Urinary bladder (tissue), 4 donors: Measurements from ENCODE around the gene ATP8B4. TPM values are rescaled to one million over a fixed set of nuclear protein-coding genes. Genes with fewer than 3 reads are reported as not detected.

Source experiments
- DNase-seq: peaks from one replicate; pipeline ENCODE4 v3.0.0-alpha.2; 2015; ENCODE audit errors: extremely low spot score
- H3K27ac ChIP-seq: one replicate; pipeline ENCODE4 v1.5.1; 2013; ENCODE audit warnings: low read depth, mild to moderate bottlenecking, moderate library complexity
- H3K36me3 ChIP-seq: one replicate; pipeline ENCODE4 v1.6.1; 2013; ENCODE audit warnings: mild to moderate bottlenecking, moderate library complexity; ENCODE audit not compliant: insufficient read depth
- H3K4me1 ChIP-seq: one replicate; pipeline ENCODE4 v1.6.1; 2013; ENCODE audit warnings: mild to moderate bottlenecking, moderate library complexity; ENCODE audit not compliant: insufficient read depth
- H3K4me3 ChIP-seq: one replicate; pipeline ENCODE4 v1.5.1; 2013; ENCODE audit warnings: low read depth, low read length
- WGBS: extraction: QIAGEN DNeasy Blood & Tissue Kit; methylation state at CpG from one replicate; pipeline ENCODE4 v1.1.7; 2013; 5-methylcytosine and 5-hydroxymethylcytosine counted together
- polyA plus RNA-seq: library from polyadenylated mRNA; stranded (reverse); fragments of 200-250 nt; gene quantifications from one replicate; pipeline ENCODE4 v1.2.3, GENCODE V29; 2013
- total RNA-seq: library from RNA; depleted of rRNA; stranded (reverse); fragments of >200 nt; gene quantifications from one replicate; pipeline ENCODE4 v1.2.3, GENCODE V29; 2014
- donor health status: healthy with polysubstance abuse.
- donor health status: healthy.

The ATP8B4 gene
- total and polyA plus RNA-seq, 2 donors = 6.6 to 24.3 TPM

DNA sequence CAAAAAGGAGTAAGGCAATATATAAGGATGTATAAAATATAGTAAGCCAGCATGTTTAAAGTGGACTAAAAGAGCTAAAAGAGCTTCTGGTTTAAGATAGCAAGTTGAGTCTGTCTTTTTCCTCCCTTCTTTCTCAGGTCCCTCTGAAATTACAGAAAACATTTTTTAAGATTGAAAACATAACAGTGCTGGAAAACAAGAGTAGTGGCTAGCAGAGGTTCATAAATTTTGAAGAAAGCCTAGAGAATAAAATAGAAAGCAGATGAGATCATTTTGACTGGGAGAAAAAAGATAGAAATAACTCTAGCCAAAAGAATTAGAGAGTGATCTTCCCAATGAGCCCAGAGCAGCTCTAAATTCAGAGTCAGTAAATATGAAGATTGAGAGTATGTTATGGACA lies 41.9 kb downstream of the ATP8B4 start:
- Histone ChIP-seq H3K36me3 (no peaks in the 10 kb centered on the region), H3K4me3 (no peak overlapping the region), H3K27ac (no peak overlapping the region), H3K4me1 (no peaks in the 10 kb centered on the region)
- DNase-seq = no peak

DNA sequence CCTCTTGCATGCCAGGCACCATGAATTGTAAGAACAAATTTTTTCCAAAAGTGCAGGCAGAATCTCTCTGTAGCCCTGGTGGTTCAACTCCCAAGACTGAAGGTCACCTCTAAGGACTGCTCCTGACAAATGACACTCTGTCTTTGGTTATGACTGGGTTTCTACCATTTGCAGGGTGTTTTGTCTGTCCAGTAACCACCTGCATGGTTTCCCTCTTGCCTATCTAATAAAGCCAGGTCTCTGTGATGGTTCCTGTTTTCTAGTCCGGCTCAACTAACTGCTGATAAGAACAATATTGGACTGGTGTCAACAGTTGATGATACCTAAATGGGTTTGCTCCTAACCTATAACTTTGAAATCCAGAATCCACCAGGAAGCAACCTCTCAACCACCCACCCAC lies 43.7 kb downstream of the ATP8B4 start:
- no peak overlapping the region for H3K4me3 ChIP-seq
- H3K4me1 ChIP-seq = no peaks in the 10 kb centered on the region
- no peak overlapping the region for H3K27ac ChIP-seq
- no peaks in the 10 kb centered on the region for H3K36me3 ChIP-seq
- DNase-seq = no peak
- 87% methylated on average over 1 of the region's 1 CpG for WGBS

DNA sequence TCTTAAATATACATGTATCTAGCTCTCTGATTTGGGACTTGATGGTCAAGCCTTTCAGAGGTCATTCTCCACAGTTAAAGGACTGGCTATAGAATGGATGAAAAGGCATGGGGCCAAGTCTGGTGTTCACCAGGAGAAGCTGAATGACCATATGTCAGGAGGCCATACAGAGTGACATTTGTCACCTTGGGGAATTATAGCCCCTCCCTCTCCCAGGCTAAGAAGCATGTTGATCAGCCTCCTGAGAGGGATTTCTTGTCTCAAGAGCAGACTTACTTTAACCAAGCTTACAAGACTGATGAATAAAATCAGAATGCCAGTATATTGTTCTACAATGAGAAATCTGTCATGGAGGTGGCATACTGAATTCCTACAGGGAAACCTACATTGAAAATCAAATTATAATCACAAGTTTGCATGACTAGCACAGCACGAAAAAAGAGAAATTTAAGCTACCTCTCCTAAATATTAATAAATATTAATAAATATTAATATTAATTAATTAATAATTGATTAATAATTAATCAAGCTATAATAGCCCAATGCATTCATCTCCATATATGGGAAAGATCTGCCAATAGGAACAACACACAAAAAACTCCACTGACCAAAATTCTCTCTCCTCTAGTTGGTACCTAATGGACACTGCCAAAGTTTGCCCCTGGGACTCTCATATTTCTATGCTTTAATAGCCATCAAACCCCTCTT lies 47.3 kb downstream of the ATP8B4 start:
- H3K4me1 ChIP-seq = no peaks in the 10 kb centered on the region
- WGBS = 96% methylated on average over 1 of the region's 1 CpG
- H3K27ac ChIP-seq = no peak overlapping the region
- DNase-seq = no peak
- H3K4me3 ChIP-seq = no peak overlapping the region
- H3K36me3 ChIP-seq = no peaks in the 10 kb centered on the region

DNA sequence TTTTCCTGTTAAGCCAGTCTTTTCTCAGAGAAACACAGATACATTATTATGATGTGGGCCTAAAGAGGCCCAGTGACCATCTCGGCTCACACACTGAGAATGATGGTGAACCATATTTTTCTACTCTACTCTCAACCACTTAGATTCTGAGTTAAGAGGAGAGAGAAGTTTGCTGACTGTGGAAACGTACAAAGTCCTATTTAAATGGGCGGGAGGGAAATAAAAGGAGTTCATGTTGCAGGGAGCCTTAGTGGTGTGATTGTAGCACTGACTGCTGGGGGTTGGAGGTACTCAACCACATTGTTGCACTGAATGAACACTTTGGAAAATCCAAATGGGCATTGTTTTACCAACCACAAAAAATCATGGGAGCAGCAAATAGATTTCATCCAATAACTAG lies 51.0 kb downstream of the ATP8B4 start:
- DNase-seq = no peak
- Histone ChIP-seq H3K27ac (no peak overlapping the region), H3K4me3 (no peak overlapping the region), H3K4me1 (no peaks in the 10 kb centered on the region), H3K36me3 (no peaks in the 10 kb centered on the region)
- WGBS = 89% methylated on average over 3 of the region's 3 CpGs

DNA sequence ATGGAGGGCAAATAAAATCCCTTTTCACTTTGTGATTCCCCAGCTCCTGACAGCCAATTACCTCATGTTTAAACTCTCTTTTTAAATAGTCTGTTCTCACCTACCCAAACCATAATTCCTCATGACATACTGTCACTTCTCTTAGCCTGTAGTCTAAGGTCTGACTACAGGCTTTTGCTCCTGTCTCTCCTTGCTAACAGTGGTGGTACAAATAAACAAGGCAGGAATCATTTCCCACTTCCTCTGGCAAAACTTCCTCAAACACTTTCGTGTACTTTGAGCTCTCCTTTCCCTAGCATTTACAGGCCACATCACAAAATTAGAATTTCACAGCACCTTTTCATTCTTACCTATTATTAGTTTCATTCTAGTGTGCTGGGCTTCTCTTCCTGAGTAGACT lies 51.8 kb downstream of the ATP8B4 start:
- Histone ChIP-seq H3K27ac (no peak overlapping the region), H3K4me3 (no peak overlapping the region), H3K36me3 (no peaks in the 10 kb centered on the region), H3K4me1 (no peaks in the 10 kb centered on the region)
- WGBS = 58% methylated on average over 1 of the region's 1 CpG
- DNase-seq = no peak

DNA sequence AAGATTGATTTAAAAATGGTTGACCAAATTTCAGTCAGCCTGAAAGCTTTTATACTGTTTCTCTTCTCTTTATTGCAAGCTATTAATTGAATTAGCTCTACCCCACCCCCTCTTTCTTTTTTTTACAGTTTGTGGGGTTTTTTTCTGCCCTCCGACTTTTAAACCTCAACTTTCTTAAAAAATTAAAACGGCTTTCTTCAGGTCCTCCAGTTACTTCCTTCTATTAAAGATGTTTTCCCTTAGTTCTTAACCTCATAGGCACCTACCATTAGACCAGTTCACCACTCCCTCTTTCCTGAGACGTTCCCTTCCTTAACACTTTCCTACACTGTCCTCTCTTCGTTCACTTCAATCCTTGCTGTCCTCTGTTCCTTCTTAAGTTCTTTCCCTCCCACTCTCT lies 52.4 kb downstream of the ATP8B4 start:
- WGBS = 79% methylated on average over 4 of the region's 4 CpGs
- Histone ChIP-seq H3K4me3 (no peak overlapping the region), H3K27ac (no peak overlapping the region), H3K36me3 (no peaks in the 10 kb centered on the region), H3K4me1 (no peaks in the 10 kb centered on the region)
- no peak for DNase-seq

DNA sequence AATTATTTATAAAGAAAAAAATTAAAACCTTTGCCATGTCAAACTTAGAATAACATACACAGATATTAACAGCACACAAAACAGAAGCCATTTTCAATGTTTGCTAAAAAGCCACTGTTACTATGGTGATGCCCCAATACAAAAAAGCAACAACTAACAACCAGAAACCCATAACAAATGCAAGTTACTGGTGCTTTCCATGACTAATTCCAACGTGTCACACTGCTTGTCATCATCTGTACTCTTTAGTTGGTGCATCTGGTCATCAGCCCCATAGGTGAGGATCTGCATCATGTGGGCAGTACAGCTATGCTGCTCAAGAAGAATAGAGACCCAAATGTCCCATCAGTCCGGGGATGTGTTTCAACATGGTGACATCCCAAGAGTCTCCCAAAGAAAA lies 52.8 kb downstream of the ATP8B4 start:
- H3K27ac ChIP-seq = no peak overlapping the region
- H3K4me1 ChIP-seq = no peaks in the 10 kb centered on the region
- 54% methylated on average over 2 of the region's 2 CpGs for WGBS

DNA sequence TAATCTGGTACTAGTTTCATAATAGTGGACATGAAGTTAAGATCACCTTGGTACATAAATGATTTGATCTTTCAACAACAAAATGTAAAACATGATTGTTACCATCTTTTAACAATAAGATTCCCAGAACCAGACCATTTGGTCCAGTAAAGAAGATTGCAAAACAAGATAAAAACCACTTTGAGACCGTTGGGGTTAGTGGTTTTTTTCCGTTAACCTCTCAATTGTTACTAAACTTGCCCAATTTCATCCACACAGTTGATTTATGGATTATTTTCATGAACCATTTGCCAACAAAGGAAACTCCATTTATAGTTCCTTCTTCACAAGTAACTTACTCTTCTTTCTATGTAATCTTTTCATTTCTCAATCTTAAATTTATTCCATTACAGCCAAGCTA lies 53.8 kb downstream of the ATP8B4 start:
- Histone ChIP-seq H3K27ac (no peak overlapping the region), H3K4me3 (no peak overlapping the region), H3K4me1 (no peaks in the 10 kb centered on the region), H3K36me3 (no peaks in the 10 kb centered on the region)
- 58% methylated on average over 2 of the region's 2 CpGs for WGBS
- DNase-seq = no peak

More for the DNA sequence above, 52.8 kb downstream of the ATP8B4 start:
- Histone ChIP-seq H3K4me3 (no peak overlapping the region), H3K36me3 (no peaks in the 10 kb centered on the region)
- DNase-seq = no peak

DNA sequence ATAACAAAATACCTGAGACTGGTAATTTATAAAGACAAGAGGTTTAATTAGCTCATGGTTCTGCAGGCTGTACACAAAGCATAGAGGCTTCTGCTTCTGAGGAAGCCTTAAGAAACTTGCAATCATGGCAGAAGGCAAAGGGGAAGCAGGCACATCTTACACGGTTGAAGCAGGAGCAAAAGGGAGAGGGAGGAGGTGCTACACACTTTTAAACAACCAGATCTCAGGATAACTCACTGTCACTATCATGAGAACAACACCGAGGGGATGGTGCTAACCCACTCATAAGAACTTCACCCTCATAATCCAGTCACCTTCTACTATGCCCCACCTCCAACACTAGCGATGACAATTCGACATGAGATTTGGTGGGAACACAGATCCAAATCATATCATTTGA lies 54.4 kb downstream of the ATP8B4 start:
- Histone ChIP-seq H3K36me3 (no peaks in the 10 kb centered on the region), H3K27ac (no peak overlapping the region), H3K4me3 (no peak overlapping the region), H3K4me1 (no peaks in the 10 kb centered on the region)
- 66% methylated on average over 4 of the region's 4 CpGs for WGBS
- DNase-seq = no peak

DNA sequence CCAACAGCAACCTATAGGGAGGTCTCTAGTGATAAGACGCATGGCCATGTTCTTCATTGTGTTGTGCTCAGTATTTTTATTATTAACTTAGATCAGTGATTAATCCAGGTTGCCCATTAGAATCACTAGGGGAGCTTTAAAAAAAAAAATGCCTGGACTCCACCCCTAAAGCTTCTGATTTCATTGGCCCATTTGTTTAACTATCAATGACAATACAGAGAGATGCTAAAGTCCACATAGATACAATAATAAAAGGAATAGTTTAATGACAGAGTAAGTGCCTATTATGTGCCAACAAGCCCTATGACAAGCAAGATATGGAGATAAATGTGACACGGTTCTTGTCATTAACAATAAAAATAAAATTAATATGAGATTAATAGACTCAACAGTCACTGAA lies 55.8 kb downstream of the ATP8B4 start:
- H3K27ac ChIP-seq = no peak overlapping the region
- H3K4me1 ChIP-seq = no peaks in the 10 kb centered on the region
- H3K4me3 ChIP-seq = no peak overlapping the region
- WGBS = 84% methylated on average over 2 of the region's 2 CpGs
- no peaks in the 10 kb centered on the region for H3K36me3 ChIP-seq
- no peak for DNase-seq

DNA sequence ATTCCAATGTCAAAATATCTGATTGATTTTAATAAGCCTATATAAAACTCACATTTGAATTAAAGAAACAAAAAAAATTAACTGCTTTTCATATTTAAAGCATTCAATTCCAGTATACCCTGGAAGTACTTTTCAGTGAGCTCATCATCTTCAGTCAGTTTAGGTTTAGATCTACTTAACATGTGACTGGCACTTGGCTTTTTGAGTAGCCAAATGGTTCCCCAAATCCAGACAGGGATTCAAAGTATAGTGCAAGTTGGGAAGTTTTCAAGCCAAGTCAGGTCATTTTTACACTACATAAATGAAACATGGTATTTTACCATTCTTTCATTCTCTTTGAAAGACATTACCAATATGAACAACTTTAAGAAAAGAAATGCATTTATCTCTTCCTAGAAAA lies 57.5 kb downstream of the ATP8B4 start:
- no peak for DNase-seq
- no peaks in the 10 kb centered on the region for H3K4me1 ChIP-seq
- H3K36me3 ChIP-seq = no peaks in the 10 kb centered on the region
- H3K27ac ChIP-seq = no peak overlapping the region
- no peak overlapping the region for H3K4me3 ChIP-seq

DNA sequence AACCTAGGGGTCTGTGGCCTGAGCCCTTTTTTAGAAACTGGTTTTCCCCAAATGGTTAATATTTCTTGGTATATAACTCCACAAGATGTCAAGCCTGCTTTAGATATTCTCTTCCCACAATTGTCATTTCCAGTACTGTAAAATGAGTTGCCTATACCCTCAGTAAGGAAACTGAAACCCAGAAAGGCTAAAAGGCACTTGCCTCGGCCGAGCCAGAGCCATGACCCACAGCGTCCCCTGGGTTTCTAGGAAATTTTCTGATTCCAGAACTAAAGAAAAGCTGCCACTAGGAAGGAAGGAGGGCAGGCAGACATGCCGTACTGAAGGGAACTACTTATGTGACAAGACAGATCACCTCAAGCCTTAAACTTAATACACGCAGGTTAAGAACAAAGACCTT lies 59.1 kb downstream of the ATP8B4 start:
- WGBS = 81% methylated on average over 5 of the region's 5 CpGs
- Histone ChIP-seq H3K4me3 (no peak overlapping the region), H3K36me3 (no peaks in the 10 kb centered on the region), H3K27ac (no peak overlapping the region), H3K4me1 (no peaks in the 10 kb centered on the region)
- no peak for DNase-seq

DNA sequence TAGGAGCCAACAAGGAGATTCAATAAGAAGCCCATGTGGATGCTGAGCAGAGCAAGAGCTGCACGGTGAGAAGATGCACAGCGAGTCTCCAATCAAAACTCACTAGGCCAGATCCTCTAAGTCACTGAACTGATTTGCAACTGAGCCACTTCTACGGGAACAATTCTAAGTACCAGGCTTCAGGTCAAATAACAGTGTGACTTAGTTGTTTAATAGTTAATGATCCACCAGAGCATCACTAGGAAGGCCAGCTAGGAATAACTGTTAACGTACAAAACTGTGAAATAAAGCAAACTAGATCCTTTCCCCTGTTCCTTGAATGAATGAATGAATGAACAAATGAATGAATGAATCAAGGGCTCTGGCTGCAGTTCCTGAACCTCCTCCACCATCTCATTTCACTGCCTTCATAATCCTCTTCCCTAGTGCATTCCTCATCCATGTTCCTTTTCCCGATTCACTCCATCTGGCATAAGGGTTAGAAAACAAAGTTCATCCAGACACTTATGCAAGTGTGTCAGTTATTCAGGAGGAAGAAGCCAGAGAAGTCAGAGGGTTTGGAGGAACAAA lies 59.7 kb downstream of the ATP8B4 start:
- no peak overlapping the region for H3K4me3 ChIP-seq
- no peaks in the 10 kb centered on the region for H3K4me1 ChIP-seq
- H3K36me3 ChIP-seq = no peaks in the 10 kb centered on the region
- H3K27ac ChIP-seq = no peak overlapping the region
- WGBS = 93% methylated on average over 5 of the region's 5 CpGs
- DNase-seq = no peak

DNA sequence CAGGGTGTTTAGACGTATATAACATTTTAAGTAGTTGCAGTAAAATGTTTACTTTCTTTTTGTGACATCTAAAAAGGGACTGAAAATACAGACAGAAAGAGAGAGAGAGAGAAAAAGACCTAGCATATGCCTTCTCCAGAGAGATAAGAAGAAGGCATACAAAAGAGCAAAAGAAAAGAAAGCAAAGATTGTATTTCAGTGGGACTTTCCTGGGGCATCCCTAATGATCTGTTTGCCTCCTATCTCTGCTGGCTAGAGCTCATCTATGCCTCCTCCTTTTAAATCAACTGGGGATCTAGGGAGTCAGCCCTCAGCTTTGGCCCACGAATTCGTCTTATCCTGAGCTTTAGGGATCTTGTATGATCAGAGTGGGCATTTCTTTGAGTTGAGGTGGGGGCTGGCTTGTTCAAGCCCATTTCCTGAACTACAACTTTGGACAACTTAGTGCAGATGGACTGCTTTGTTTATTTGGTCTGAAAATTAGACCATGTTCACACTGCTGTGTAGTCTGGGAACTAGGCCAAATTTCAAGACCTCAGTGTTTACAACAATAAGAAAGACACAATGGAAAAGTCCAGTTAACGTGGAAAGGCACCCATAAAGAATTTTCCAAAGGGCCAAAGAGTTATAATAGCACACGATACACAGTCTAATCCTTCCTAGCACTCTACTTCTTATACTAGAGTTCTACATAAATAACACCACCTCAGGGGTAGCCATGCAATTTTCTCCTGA lies 61.0 kb downstream of the ATP8B4 start:
- no peaks in the 10 kb centered on the region for H3K4me1 ChIP-seq
- DNase-seq = no peak
- WGBS = 26% methylated on average over 5 of the region's 5 CpGs
- H3K36me3 ChIP-seq = no peaks in the 10 kb centered on the region
- H3K4me3 ChIP-seq = no peak overlapping the region
- H3K27ac ChIP-seq = no peak overlapping the region
